Activated T-cell treated with anti-CD3 and anti-CD28 coated beads for 1 hour (primary cell): ENCODE results near the gene FERMT1.

Source experiments
- DNase-seq: peaks from one replicate; pipeline ENCODE4 v3.0.0-alpha.2; 2020; ENCODE audit warnings: low read depth

Gene FERMT1, protein sequence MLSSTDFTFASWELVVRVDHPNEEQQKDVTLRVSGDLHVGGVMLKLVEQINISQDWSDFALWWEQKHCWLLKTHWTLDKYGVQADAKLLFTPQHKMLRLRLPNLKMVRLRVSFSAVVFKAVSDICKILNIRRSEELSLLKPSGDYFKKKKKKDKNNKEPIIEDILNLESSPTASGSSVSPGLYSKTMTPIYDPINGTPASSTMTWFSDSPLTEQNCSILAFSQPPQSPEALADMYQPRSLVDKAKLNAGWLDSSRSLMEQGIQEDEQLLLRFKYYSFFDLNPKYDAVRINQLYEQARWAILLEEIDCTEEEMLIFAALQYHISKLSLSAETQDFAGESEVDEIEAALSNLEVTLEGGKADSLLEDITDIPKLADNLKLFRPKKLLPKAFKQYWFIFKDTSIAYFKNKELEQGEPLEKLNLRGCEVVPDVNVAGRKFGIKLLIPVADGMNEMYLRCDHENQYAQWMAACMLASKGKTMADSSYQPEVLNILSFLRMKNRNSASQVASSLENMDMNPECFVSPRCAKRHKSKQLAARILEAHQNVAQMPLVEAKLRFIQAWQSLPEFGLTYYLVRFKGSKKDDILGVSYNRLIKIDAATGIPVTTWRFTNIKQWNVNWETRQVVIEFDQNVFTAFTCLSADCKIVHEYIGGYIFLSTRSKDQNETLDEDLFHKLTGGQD

DNA sequence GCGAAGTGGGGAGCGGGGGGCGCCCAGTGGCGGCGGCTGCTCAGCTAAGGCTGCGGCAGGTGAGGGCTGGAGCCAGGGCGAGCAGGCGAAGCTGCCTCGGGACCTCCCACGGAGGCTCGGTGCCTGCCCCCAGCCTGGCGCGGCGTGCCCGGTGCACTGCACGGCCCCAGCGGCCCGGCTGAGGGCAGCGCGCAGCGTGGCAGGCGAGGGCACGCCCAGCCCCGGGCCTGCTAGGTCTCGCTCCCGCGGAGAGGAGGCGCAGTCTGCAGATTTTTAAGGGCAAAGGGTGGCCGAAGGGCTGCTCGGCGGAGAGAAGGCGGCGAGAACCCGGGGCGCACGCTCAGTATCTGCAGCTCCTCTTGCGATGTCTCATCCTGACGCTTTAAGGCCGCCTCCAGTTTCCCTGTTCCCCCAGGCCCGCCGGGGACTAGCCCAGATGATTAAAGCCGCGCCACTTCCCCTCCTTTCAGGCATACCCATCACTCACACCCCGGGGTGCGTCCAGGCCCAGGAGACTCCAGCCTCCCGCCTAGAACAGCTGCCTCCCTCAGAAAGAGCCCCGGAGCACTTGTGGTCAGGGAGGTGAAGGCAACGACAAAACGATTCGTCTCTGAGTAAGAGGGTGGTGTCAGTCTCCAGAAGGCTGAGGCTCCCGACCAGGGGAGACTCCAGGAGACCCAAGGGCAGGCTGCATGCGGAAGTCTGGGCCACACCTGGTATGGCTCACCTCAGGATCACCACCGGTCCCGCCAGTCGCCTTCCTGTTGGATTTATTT lies at the start of gene FERMT1:
FERMT1 (minus strand) TSS at position 158 of the 776 bp plus-strand sequence. CDS start 3,476 bp downstream, outside the sequence.
- DNase-seq: no peak

DNA sequence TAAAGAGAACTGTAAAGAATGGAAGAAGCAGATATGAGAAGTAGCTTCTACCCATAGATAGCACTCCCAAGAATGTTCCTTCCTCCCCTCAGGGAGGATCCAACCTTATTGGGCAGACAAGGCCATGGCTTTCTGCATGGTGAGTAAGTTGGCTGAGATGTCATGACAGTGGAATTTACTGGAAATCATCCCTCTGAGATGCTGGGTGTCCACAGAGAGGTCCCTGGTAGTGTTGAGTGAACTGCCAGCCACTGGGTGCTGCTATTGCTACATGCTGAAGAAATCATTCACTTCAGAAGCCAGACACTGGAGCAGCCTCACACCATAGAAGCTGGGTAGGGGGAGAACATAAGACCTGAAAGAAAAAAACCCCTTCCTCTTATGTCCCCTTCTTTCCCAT lies 46.4 kb upstream of the FERMT1 start:
- DNase-seq: no peak

DNA sequence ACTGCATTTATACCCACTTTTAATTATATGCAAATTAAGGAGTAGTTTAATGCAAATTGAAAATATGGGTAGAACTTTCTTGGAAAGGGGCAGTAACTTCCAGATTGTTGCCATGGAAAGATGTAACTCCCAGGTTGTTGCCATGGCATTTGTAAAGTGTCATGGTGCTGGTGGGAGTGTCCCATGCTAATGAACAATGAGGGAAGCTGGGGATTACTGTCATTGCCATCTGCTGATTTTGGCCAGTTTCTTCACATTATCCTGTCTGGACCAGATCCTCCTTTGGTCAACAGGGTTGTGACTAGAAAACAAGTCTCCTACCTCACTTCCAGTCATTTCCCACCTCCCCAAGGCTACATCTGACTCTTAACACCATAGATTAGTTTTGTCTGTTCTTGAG lies 45.4 kb upstream of the FERMT1 start:
- DNase-seq: no peak

DNA sequence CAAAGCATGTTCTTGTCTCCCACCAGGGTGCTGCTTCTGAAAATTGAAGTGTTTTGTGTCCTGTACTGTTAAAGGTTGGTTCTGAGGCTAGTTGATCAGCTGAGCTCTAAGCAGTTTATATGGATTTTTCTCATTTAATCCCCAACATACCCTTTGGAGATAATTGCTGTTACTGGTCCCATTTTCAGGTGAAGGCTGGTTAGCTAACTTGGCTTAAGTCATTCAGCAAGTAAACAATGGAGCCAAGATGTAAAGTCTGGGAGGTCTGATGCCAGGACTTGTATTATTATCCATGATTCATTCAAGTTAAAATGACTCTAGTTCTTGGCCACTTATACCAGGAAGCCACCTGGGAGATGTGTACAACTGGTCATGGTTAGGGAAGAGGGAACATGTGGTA lies 42.5 kb upstream of the FERMT1 start:
- no peak for DNase-seq

DNA sequence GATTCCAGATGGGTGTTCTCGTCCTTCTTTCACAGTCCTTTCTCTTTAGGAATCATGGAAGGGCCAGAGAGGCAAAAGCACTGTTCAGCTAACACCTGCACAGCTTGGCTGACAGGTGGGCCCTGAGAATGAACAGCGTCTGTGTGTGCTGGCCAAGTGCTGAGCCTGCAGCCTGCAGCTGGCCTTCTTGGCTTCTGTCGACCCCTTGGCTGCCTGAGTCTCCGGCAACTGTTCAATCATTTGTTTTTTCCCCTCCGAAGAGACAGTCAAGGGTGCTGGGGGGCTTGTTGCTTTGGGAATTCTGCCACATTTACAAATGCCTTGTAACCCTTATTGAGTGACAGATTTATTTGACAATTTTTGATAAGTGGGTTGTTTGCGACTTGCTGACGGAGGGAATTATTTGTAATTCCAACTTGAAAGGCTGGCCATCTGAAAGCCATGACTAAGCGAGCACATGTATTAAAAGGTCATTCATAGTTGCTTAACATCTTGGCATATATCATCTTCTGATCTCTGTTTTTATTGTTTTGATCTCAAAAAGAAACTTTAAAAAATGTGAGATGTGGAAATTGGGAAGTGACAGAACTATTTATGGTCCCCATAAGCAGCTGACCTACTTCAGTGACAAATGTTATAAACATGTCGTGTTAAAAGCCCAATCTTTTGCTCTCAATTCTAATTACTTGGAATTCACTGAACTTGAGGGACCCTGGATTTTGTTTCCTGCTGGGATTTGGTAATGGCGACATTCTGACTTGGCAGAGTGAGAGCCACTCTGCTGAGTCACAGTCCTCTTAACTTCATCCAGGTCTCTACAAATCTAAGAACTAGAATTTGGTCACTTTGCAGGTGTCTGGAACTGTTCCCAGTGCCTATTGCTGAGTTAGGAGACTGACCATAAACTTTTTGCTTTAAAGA lies 41.9 kb upstream of the FERMT1 start:
- no peak for DNase-seq

DNA sequence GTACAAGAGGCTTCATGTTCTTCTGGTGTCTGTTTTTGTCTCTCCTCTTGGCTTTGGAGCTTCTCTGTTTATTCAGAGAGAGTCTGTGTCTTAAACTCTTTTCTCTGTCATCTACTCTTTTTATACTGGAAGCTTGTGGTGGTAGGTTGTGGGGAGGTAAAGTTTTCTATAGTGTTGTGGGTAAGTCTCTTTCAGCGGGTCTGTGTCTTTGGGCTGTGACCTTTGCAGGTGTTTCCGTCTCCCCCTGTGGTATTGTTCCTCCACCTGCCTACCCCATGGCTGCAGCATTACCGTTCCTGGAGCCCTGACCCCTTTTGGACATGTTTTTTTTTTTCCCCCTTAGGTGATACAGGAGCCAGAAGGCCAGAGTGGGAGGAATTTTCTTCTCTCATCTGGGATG lies 37.9 kb upstream of the FERMT1 start:
- DNase-seq: no peak

DNA sequence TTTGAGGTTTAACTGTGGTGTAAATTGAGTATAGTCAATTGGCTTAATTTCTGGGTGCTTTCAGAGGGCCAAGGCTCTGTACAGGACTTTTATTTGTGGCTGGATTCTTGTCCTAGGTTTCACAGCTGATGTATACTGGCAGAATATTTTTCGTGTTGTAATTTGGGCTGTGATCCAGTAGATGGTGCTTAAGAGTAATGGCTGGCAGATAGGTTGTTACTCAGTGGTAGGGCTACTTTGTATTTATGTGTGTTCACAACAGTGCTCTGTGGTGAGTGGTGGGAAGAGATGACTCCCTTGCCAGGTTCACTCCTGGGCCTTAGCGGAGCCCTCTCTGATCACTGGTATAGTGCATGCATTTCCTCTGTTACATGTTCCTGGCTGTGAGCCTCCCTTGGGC lies 34.5 kb upstream of the FERMT1 start:
- DNase-seq: no peak

DNA sequence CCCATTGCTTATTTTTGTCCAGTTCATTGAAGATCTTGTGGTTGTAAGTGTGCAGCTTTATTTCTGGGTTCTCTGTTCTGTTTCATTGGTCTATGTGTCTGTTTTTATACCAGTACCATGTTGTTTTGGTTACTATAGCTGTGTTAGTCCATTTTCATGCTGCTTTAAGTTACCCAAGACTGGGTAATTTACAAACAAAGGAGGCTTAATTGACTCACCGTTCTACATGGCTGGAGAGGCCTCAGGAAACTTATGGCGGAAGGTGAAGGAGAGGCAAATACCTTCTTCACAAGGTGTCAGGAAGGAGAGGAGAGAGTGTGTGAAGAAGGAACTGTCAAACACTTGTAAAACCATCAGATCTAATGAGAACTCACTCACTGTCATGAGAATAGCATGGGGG lies 29.9 kb upstream of the FERMT1 start:
- no peak for DNase-seq

DNA sequence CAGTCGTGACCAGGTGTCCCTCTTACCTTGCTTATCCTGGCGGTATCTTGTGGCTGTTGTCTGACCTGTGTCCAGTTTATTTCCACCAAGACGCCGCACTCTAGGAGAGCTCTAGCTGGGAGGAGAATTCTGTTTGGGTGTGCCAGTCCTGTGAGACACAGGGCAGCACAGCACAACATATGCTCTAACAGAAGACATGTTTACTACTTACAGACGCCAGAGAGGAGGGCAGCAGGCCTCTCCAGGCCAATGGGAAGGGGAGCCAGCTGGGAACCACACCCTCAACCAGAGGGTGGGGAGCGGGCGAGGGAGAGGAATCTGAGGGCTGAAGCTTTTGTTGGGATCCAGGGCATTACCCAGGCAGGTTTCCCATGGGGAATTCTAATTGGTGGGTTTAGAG lies 25.2 kb upstream of the FERMT1 start:
- DNase-seq: no peak

DNA sequence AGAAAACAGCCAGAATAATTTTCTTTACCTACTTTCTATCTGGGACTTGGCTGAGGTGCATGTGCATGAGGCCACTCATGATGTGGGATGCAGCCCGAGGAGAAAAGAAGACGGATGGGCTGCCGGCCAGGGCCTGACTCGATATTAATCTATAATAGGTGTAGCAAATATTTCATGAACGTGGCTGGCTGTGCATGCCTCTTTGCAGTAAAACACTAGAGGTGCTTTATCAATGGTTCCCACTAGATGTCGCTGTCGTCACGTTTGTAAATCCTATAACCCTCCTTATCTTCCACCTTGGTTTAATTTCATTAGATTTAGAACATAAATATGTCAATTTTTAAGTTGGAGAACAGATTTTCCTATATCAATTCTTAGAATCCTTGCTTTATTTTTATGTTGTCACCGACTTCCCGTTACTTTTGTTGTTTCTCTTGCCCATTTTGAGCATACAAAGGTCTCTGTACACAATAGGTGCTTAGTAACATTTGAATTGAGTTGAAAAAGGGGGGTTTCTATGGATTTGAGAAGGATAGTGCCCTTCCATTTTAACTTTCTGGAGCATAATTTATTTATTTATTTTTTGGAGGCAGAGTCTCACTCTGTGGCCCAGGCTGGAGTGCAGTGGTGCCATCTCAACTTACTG lies 19.6 kb upstream of the FERMT1 start:
- peak; percentile 11 for DNase-seq

DNA sequence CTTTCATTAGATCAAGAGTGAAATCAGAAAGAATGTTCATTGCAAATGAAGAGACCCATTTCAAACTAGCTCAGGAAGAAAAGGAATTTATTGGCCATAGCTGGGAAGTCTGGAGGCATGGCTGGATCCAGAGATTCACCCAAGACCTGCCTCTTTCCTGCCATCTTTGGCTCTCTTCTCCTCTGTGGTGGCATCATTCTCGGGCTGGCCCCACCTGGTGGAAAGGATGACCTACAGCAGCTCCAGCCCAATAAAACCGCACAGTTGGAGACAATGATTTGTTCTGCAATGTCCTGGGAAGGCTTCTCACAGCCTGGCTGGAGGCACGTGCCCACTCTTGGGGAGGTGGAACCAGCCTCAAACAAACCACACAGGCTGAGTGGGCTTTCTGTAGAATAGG lies 18.1 kb upstream of the FERMT1 start:
- DNase-seq: no peak

DNA sequence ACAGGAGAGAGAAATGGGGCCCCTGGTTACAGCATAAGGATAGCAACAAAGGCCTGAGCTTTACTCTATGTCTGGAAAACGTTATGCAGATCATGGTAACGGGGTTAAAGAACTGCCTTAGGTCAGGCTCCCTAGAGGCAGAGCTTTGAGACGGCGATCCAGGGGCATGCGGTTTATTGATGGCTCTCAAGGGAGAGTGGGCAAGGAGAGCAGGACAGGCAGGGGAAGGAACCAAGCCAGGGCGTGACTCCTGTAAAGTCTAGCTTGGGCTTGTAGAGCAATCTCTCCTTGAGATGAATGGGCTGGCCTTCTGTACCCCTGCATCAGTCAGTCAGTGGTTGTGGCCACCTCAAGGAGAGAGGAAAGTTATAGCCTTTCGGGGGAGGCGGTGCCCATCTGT lies 12.5 kb upstream of the FERMT1 start:
- no peak for DNase-seq

DNA sequence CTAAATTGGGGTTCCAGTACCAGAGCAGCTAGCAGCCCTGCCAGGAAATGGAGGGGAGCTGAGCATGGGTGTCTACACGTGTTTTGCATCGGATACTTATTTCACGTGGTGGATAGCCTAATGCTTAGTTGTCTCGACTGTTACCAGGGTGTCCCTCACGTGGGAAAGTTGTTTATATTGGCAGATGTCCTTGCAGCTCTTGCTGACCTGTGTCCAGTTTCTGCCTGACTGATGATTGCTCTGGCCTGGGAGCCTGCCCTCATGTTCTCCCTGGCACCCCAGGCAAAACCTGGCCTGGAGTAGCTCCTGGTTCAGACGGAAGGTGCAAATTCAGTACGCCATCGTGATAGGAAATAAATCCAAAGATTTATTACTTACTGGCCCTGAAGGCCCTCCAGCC lies 11.8 kb upstream of the FERMT1 start:
- no peak for DNase-seq

DNA sequence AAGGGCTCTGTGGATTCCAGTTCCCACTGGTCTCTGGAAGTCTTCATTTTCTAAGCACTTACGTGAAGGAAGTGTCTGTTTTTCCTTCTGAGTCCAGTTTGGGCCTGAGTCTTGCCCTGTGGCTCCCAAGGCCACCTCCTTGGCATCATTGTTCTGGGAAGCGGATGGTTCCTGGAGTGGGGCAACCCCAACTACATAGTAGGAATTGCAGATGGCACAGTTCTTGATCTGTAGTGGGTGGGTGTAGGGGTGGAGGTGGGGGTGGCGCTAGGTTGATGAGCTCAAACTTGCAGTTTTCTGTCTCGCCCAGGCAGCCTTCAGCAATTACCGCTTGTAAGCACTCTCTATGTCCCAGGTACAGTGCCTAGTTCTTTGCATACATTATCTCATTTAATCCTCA lies 7.2 kb upstream of the FERMT1 start:
- DNase-seq: no peak

DNA sequence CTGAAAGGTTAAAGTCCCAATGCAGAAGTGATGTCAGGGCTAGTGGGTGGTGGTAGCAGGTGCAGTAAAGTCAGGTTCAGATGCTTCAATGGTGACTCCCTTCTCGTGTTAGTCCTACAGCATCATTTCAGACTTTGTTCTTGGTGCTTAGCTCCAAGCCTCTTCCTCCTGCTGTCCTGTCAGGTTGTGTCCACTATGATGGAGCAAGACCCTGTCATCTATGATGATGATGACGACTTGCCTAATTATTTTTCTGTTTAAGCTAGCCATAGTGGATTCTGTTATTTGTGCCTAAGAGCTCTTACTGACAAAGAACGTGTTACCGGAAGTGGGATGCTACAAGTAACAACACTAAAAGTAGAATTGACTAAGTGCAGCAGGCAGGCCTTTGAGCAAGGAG lies 5.0 kb upstream of the FERMT1 start:
- no peak for DNase-seq

DNA sequence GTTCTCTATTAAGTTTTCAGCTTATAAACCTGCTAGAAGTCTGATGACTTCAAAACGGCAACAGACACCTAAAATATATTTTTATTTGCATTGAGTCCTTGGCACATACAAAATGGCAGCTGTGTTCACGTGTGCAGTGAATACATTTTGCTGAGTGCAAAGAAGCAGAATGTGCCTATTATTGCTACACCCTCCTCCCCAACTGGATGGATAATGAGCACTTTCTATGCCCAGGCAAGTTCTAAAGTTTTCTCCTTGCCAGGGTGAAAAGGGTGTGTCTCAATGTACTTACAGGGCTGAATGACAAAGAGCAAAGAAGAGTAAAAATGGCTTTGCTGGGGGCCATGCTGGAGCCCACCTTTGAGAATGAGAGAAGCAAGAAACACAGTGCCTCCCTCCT lies 4.0 kb upstream of the FERMT1 start:
- DNase-seq: no peak

DNA sequence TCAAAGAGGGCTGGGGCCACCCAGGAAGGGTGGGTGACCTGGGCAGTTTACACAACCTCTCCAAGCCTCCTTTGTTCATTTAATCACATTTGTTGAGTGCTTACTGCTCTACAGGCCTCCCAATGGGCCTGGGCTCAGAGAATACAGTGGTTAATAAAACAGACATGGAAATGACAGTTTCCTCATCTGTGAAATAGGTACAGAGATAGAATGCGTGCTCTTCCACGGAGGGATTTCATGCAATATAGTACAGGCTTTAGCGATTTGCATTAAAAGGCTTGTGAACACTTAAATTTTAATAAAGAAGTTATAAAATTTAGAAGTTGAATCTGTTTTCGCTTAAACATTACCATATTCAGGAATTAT lies 802 bp upstream of the FERMT1 start:
- DNase-seq: no peak

DNA sequence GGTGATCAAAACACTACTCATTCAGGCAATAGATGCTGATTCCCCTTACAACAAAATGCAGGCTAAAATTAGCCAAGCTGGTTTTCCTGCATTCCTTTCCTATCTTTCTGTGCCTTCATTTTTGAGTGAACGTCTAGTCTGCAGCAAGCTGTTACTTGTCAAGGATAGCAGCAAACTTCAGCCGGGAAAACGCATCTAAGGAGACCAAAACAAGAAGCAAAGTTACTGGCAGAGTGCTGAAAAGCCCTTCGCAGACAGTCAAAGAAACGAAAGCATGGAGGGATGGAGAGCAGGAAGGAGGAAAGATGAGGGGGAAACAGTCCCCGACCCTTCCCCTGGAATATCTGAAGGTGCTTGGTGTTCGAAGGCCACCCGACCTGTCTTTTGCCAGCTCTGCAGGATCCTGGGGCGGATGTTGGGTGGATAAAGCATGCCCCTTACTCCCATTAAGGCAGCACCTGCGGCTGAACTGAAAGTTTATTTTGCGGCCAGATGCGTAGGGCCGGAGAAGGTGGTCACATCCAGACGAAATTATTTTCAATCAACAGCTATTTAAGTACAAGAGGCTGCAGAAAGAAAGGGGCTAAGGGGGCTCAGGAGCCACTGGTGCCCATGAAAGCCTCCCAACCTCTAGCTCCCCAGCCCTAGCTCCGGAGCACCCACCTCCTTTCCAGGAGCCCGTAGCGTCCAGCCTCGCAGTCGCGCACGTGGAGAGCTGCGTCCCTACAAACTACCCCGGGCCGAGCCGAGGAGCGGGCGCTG lies 538 bp downstream of the FERMT1 start:
- DNase-seq: no peak

DNA sequence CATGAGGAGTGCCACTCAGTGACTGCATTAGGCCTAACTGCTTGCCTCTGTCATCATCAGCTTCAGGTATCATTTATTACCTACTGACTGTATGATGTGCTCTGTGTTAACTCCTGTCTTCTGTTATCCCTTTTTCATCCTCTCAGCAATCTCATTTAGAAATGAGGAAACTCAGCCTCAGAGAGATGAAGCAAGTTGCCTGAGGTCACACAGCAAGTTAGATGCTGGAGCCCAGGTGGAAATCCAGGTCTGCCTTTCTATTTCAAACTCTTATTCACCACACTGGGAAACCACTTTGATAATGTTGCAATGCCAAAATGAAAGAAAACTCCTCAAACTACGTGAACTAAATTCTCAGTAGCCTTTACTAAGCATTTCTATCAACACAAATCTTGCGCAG lies 1.3 kb downstream of the FERMT1 start:
- no peak for DNase-seq

DNA sequence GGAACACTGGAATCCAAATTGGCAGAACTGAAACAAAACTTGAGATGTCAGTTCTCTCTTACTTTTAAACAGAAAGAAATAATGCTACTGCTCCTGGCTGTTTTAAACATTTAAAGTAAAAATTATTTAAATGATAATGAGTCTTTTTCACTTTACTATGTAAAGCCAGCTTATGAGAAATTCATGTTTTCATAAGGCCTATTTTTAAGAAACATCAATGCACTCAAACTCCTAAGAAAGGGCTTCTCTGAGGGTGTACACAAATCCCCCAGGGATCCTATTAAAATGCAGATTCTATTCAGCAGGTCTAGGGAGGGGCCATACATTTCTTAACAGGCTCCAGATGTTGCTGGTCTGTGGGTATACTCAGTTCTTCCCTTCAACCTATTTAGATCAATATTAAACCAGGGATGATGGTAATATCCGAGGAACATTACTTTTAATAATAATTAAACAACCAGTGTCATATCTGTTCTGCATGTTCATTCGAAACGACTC lies 2.3 kb downstream of the FERMT1 start:
- DNase-seq: no peak

DNA sequence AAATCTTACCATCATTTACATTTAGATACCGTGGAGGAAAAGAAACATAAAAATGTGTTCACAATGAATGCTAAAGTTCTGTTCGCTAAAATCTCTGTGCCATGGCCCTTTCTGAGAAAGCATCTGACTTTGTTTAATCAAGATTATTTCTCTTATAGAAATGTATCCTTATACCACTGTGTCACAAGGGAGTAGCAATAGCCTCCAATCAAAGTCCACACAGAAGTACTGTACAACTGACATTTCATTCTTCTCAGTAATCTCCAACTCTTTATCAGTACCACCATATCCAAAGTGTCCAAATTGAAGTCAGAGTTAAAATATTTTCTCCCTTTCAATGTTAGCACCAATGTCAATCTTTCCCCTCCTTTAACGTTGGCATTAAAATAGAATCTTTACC lies 6.1 kb downstream of the FERMT1 start:
- no peak for DNase-seq
